T-helper 1 cell treated with Interleukin-12 subunit alpha and Interleukin-12 subunit beta and Interleukin-4 antibody, amounts not matched to agents 30 ng/mL and 1 ng/mL, for 36 hours (primary cell): ENCODE data around the gene UBL4A. TPM values are rescaled to one million over a fixed set of nuclear protein-coding genes. Genes with fewer than 3 reads are reported as not detected.

Source experiments
- intact Hi-C: fragments of 100-400 bp; cut with micrococcal nuclease; formaldehyde crosslinking; loops from one replicate; pipeline ENCODE4 v1.15.1; 2024
- total RNA-seq: library from RNA; stranded (reverse); gene quantifications from 2 replicates; pipeline ENCODE4 v1.2.3, GENCODE V29; 2022

The UBL4A gene
- total RNA-seq = 45.4 and 47.8 TPM in 2 replicates

DNA sequence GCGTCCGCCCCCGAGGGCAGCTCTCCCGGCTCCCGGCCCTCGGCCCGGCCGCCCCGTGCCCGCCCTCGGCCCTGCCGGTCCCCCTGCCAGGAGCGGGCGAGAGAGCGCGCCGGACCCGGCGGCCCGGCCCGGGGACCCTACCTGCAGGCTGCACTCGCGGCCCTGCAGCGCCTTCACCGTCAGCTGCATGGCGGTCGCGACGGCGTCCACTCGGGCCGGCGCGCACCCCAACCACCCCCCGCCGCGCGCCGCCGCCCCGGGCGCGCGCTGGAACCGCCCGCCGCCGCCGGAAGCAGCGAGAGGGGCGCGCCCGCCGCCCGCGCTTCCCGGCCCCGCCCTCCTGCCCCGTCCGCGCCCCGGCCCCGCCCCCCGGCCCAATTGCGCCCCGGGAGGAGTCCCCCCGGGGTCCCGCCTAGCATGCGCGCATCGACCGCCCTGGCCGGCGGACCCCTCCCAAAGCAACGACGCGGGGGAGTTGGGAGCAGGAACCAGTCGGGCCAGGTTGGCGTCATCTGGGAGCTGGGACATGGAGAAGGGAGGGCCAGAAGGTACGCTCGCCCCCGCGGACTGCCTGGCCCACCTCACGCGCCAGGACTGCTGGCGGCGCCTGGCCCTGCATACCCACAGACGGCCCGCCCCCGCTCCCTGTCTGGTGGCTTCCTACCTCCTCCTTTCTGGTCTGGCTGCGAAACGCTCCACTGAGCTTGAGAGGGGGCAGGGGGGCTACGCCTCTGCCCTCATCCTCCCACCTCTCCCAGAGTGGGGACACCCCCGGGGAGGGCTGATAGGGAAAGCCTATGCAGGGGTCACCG, at the start of gene UBL4A:
TSS of gene UBL4A (minus strand) at position 220 of the 812 bp plus-strand sequence. CDS start at position 189, 31 bp downstream.
- intact Hi-C loops = no loop called here

DNA sequence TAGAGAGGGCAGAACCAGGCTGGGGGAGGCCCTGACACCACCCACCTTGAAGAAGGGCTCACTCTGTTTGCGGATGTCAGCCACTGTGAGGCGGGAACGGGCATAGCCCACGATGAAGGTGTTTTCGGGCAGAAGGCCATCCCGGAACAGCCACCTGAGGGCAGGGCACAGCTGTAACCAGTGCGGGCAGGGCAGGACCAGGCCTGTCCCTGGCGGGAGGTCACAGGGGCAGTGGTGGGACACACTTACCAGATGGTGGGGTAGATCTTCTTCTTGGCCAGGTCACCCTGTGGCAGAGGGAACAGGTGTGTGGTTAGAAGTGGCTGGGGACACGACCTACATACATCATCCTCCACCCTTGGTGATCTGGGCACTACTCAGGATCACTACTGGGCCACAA, 49.5 kb upstream of the UBL4A start:
- intact Hi-C loops = no loop called here

DNA sequence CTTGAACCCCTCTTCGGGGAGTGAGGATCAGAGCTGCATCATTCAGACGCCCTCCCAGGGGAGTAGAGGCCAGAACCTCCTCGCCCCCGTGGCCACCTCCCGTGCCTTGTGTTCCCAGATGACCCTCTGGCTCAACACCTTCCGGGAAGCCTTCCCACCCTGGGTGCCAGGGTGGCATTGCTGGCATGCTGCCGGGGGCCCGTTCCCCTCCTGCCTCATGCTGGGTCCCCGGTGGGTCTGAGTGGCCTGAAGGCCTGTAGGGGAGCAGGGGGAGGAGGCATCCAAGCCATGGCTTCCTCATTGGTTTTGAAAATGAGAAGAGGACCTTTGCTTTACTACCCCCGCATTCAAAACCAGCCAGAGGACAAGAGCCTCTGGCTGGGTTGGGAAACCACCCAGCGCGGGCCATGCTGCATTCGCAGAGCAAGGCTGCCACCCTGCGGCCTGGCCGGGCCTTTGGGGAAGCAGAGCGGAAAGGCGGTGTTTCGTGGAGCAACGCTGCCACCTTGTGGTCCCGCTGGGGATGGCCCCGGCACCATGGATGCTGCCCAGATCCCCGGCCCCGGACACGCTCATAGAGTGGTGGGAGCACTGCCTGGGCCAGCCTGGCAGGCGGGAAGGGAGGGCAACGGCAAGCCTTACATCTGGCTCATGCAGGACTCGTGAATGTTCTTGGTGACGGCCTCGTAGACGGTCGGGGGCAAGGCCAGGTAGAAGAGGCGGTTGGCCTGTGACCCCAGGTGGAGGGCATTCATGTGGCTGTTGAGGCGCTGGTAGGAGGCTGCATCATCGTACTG, 48.3 kb upstream of the UBL4A start:
- intact Hi-C loops = loop anchor here (1.0 to 5.0 kb wide), 3 partner anchors 137 to 521 kb away; partner anchors contain the start of gene RPL10

DNA sequence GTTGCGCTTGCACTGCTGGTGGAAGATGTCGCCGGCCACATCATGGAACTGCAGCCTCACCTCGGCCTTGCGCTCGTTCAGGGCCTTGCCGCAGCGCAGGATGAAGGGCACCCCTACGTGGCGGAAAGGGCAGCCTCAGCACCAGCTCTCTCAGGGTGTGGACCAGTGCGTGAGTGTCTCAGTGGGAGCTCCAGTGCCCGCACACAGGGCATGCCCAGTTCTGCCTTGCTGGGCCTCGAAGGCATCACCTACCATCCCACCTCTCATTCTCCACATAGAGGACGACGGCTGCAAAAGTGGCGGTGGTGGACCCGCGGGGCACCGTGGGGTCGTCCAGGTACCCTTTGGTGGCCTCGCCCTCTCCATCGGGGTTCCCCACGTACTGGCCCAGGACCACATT, 46.3 kb upstream of the UBL4A start:
- intact Hi-C loops = loop anchor here (5.0 kb wide), 1 partner anchor 135 kb away; the partner anchor contains the start of gene RPL10

DNA sequence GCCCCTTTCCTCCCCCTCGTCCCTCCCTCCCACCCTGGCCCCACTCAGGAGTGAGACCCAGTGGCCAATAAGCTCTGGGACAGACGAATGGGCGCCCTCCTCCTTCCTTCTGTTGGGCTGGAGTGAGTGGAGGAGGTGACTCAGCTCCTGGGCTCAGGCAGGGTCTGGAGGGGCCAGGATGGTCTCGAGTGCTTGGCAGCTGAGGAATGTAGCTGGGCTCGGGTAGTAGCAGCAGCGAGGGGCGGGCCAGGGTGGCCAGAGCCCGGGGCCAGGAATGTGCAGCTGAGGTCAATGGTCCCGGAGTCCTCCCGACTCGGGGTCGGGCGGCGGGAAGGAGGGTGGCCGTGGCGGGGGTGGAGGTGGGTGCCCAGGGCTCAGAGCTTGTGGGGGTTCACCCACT, 45.2 kb upstream of the UBL4A start:
- intact Hi-C loops = loop anchor here (5.0 kb wide), 1 partner anchor 134 kb away; the partner anchor contains the start of gene RPL10

DNA sequence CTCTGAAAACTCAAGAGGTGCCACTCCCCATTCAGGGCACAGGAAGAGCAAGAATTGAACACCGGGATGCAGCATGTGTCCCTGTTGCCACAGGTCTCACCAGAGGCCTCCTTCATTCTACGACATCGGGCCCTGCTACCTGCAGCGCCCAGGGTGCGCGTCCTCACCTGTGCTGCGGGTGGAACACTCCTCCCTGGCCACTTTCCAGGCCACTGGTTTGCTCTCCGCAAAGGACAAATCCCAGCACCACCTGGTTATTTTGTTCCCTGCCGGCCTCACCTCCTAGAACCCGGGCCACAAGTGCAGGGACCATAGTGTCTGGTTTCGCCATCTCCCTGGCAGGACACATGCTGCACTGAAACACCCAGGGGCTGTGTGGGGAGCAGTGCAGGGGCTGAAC, 43.9 kb upstream of the UBL4A start:
- intact Hi-C loops = loop anchor here (5.0 kb wide), 1 partner anchor 133 kb away; the partner anchor contains the start of gene RPL10

DNA sequence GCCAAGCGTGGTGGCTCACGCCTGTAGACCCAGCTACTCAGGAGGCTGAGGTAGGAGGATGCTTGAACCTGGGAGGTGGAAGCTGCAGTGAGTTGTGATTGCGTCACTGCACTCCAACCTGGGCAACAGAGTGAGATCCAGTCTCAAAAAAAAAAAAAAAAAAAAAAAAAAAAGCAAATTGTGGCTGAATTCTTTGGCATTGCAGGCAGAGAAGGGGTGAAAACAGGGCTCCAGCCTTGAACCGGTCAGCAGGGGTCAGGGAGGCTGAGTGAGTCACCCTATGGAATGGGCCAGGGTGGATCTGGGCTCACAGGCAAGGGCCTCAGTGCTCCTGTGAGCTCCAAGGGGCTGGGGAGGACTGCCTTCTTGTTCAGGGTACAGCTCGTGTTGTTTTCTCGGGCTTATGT, 42.8 kb upstream of the UBL4A start:
- intact Hi-C loops = no loop called here

DNA sequence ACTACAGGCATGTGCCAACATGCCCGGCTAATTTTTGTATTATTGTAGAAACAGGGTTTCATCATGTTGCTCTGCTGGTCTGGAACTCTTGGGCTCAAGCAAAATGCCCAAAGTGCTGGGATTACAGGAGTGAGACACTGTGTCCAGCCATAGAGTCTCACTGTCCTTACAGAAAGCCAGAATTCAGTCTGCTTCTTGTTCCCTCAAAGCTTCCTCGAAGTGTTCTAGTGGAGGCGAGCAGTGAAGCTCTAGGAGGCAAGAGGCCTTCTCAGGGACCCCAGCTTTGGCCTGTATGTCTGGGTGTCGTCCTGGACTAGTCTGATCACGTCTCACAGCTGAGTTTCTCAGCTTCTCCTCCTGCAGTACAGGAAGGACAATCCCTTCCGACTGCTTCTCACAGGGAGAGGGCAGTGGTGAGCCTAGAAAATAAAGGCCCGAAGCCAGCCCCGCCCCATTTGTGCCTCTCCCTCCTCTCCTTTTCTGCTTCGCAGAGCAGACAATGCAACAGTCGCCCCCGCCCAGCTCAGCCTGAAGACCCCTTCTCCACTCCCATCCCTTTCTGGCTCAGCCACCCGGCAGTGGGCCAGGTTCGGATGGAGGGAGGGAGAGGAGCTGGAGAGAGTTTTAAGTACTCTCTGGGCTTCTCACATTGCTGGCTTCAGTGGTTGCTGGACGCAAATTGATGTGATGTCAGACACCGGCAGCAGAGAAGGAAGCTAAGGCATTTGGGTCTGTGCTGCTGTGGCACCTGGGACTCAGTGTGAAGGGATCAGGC, 40.7 kb upstream of the UBL4A start:
- intact Hi-C loops = no loop called here

DNA sequence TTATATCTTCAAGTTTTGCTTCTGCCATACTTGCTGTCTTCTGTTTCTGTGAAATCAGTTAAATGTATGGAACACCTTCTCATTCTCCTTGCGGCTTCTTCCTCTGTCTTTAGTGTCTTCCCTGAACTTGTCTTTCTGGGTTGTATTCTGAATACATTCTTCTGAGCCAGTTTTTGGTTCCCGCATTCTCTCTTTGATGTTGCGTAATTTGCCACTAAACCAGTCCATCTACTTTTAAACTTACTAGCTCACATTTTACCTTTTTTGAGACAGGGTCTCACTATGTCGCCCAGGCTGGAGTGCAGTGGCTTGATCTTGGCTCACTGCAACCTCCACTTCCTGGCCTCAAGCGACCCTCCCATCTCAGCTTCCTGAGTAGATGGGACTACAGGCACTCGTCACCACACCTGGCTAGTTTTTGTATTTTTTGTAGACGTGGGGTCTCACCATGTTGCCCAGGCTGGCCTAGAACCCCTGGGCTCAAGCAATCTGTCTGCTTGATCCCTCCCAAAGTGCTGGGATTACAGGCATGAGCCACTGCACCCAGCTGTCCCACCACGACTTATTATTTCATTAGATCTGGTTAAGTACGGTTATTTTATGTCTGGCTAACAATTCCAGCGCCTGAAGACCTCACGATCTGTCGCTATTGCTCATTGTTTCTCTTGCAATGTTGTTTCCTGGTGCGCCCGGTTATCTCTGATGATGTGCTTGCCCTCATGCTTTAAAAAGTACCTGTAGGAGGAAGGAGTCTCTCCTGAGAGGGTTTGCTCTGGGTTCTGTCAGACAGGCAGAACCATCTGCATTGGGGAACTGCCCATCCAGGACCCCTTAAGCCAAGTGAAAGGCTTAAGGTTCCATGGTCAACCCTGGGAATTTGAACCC, 39.4 kb upstream of the UBL4A start:
- intact Hi-C loops = no loop called here

DNA sequence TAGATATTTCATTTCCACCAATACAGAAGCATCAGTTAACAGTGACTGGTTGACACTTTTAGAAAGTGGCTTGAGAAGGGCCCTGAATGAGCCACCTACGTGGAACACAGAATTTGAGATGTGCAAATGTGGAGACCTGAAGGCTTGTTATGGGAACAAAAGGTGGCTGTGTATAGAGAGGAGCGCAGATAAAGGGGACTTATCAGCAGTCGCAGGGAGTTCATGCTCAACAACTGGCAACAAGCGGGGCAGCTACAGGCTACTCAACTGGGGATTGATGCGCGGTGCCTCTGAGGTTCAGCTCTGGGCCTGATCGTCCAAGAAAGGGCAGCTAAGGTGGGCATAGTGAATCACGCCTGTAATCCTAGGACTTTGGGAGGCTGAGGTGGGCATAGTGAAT, 33.0 kb upstream of the UBL4A start:
- intact Hi-C loops = loop anchor here (5.0 to 10.0 kb wide), 5 partner anchors 77 to 795 kb away; partner anchors contain the start of genes ABCD1, BCAP31, FAM50A and HCFC1

DNA sequence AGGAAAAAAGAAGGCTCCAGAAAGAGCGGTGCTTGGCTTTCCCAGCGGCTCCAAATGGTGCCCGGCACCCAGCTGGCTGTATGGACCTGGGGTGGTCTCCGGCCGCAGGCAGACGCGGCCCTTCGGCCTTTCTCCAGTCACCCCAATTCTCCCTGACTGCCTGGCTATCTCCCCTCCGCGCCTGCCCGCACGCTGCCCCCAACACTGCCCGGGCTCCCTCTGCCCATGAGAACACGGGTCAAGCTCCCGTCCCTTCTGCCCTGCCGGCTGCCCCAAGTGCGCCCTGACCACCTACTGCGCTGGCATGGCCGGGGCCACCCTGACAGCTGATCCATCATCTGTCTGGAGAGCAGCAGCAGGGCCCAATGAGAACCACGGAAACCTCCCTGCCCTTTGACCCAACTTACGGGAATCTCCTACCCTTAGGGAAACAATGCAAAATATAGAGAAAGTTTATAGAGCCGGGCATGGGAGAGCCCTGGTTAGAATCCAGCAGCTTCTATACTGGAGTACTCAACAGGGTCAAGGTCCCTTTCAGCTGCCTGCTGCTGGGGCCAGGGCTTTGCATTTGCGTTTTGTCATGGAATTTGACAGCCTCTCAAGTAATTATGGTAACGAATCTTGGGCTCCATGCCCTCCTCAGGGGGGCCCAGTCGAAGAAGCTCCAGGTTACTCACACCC, 30.8 kb upstream of the UBL4A start:
- intact Hi-C loops = loop anchor here (5.0 to 10.0 kb wide), 5 partner anchors 75 to 792 kb away; partner anchors contain the start of genes ABCD1, BCAP31, FAM50A and HCFC1

DNA sequence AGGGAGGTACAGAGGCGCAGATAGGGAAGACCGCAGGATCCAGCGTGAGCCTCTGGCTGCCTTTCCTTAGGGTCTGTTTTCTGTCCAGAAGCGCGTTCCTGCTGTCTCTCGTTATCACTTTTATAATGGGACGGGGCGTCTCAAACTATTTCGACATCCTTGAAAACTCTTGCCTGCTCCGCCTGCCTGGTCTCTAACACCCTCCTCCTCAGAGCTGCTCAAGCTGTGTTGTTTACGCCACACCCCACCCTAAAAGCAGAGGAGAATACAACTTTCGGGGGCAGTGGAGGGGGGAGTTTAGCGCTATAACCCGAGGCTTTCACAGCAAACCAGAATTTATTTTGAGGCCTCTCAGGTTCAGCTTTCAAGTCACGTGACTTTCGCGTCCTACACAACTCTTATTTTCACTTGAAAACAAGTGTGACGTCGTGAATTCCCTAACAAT, 30.3 kb upstream of the UBL4A start:
- intact Hi-C loops = loop anchor here (1.0 to 10.0 kb wide), 10 partner anchors 26 to 792 kb away; partner anchors contain the start of genes ABCD1, ATP6AP1, BCAP31 and FAM50A

DNA sequence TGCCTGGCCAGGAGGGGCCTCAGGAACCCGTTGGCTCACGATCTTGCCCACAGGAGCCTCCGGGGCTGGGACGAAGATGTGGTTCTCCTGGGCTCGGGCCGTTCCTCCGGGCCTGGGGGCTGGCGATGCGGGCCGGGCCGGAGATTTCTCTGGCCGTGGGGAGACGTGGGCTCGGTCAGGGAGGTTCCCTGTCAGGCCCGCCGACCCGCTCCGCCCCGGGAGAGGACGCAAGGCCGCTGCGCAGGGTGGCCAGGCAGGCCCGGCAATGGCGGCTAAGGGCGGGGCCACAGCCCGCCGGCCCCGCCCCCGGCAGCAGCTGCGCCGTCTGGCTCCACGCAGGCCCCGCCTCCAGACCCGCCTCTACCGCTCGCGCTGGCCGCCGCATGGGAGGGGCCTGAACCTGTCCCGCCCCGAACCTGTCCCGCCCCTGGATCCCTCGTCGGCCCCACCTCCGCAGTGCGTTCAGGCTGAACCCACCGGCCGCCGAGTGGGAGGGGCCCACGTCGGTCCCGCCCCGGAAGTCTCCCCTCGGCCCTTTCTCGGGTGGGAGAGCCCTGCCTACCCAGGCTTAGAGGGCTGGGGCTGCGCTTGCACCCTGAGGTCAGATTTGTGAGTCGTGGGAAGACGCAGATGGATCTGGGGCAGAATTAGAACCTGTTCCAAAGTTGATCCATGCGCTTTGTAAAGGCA, 29.7 kb upstream of the UBL4A start, which contains the start of gene FAM3A:
TSS of gene FAM3A (minus strand) at position 267 of the 690 bp plus-strand sequence. CDS start 460 bp downstream, outside the sequence.
- intact Hi-C loops = loop anchor here (1.0 to 10.0 kb wide), 10 partner anchors 26 to 791 kb away; partner anchors contain the start of genes ABCD1, ATP6AP1, BCAP31 and FAM50A

DNA sequence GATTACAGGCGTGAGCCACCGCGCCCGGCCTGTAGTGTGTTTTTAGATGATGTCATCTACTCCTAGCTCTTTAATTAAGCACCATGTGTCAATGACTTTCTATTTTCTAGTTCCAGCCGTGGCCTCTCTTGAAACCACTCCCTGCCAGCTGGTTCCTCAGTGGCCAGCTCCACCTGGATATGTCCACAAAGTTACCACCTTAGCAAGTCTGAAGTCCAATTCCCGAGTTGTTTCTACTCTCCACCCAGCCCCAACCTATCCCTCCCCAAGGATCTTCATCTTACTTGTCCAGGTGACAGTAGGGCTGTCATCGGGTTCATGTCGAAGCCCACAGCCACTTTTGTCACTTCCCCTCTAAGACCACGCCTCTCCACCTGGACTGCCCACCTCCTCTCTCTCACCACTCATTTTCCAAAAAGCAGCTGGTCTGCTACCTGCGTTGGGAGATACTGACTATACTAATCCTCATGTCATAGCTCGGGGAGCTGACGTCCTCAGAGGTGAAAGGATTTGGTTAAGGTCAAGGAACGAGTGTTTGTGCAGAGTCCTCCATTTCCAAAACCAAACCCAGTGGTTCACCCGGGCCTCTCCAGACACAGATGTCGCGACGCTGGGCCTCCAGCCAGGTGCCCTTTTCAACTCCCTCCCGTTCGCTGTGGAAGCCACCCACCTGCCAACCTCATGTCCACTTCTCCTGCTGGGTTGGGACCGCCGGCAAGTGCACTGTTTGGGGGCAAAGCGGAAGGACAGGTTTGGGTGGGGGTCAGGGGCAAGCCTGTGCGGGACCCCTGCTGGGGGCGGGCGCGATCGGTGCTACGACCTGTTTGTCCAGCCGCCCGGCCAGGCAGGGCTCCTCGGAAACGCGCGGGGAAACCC, 28.9 kb upstream of the UBL4A start:
- intact Hi-C loops = loop anchor here (5.0 to 10.0 kb wide), 5 partner anchors 73 to 791 kb away; partner anchors contain the start of genes ABCD1, BCAP31, FAM50A and HCFC1

DNA sequence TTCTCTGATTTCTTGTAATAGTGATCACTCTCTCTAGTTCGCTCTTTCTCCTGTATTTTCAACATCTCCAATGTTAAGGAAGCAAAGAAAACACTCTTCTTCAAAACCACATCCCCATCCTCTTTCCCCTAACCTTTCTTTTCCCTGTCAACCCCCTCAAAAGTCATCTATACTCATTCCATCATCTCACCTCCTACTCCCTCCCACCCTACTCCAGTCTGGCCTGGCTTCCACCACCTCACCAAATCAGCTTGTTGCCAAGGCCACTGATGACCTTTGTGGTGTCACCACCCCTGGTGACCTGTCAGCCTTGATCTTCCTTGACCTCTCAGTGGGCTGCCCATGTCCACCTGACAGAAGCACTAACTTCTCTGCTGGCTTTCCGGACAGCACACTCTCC, 27.3 kb upstream of the UBL4A start:
- intact Hi-C loops = loop anchor here (10.0 kb wide), 1 partner anchor 789 kb away; the partner anchor contains the start of genes ABCD1 and BCAP31

DNA sequence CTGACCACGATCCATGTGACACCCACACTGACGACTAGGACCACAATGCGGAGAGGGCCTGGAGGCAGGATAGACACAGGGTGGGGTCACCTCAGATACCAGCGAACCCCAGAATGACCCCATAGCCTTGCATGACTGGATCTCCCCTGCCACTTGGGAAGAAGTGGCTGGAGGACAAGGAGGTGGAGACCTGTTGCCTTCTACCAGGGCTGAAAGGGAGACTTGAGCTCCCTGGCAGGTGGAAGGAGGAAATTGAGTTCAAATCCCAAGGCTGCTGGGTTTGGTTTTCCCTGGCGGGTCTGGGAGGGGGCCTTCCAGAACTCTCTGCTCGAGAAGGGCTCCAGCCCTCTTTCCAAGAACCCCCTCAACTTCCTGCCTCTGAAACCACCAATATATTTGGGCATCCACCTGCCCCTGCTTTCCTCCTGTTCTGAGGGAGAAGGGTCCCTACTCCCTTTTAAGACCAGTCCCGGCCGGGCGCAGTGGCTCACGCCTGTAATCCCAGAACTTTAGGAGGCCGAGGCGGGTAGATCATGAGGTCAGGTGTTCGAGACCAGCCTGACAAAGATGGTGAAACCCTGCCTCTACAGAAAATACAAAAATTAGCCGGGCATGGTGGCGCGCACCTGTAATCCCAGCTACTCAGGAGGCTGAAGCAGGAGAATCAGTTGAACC, 26.6 kb upstream of the UBL4A start:
- intact Hi-C loops = loop anchor here (10.0 kb wide), 1 partner anchor 788 kb away; the partner anchor contains the start of genes ABCD1 and BCAP31
